Measurements from ENCODE around the gene RPP14.

DNA sequence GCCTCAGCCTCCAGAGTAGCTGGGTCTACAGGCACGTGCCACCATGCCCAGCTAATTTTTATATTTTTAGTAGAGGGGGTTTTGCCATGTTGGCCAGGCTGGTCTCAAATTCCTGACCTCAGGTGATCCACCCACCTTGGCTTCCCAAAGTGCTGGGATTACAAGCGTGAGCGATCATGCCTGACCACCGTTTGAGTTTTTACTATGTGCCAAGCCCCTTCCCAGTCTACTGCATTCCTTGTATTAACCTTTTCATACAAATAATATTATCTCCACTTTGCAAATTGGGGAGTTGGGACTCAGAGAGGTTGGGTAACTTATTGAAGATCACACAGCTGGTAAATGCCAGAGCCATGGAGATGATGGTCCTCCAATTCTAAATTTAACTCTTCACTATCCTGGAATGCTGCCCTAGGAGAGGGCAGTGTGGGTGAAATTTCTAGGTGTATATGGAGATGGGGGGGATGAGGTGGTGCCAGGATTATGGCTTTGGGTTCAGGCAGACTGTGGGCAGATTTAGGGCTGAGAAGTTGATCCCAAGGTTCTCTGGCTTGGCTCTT lies 25.6 kb downstream of the RPP14 start:
- TF ChIP-seq POLR2A (IDR thresholded peaks at IDR 0.05; ENCODE audit: low read length) (no peak), GATA1 (IDR thresholded peaks at IDR 0.05; ENCODE audit: low read depth, low read length) (no peak)

Measured in erythroblast (primary cell).